Inferior parietal cortex (tissue), 1 donor: ENCODE data around the gene CRELD2.

Experiments used
- DNase-seq: peaks from one replicate; pipeline ENCODE4 v3.0.0-alpha.2; 2016; ENCODE audit errors: extremely low spot score

Gene CRELD2

GRCh38 chr22:49887064-49887451 lies 31.4 kb upstream of the CRELD2 start:
- no peak for DNase-seq

- no peak for DNase-seq
Measured at GRCh38 chr22:49887702-49888101, 30.7 kb upstream of the CRELD2 start.

DNA sequence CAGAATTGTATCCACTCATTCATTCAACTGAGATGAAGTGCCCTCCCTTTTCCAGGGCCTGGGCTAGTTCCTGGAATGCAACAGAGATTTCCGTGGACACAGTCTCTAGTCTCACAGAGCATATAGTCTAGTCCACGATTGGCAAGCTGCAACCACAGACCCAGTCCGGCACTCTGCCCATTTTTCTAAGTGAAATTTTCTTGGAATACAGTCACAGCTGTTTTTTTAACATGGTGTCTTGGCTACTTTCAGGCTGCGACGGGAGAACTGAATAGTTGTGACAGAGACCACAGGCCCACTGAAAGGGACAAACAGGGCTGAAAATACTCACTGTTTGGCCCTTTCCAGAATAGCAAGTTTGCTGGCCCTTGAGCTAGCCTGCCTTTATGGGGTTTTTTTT lies 29.4 kb upstream of the CRELD2 start:
- no peak for DNase-seq

DNA sequence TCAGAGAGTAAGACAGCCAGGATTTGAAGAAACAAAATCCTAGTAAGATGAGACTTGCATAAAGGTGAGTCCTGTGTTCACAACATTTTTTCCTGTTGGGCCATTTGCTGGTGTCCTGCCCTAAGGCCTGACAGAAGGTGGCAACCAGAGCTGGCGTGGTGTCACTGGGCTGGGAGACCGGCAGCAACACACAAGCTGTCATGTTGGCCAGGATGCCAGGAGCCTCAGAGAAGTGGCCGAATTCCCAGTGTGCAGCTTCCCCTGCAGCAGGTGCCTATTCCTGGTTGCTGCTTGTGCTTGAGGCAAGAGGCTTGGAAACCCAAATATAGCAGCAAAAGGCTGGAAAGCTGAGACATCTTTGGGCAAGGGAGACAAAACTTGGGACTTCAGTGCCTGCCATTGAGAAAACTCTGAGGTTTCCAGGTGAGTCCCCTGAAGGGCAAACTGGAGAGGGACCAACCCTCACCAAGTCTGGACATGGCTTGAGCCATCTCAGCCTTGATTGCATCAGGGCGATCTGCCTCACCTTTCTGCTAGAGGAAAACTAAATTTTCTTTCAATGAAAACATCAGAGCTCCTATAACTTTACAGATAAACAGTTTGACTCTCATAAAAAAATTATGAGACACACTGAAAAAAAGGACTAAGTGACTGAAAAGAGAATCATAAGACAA lies 26.1 kb upstream of the CRELD2 start:
- no peak for DNase-seq

DNA sequence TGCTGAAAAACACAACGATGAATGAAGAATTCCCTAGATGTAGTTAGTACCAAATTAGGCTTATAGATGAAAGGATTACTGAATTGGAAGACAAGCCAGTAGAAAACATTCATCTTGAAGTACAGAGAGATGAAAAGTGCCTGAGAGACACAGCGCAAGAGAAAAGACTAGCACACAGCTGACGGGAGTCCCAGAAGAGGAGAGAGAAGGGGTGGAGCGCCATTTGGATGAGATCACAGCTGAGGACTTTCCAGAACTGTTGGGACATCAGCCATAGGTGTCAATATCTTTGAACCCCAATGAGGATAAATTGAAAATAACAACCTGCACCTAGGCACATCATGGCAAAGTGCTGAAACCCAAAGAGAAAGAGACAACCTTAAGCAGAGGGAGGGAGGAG lies 25.4 kb upstream of the CRELD2 start:
- no peak for DNase-seq

GRCh38 chr22:49894322-49895054 lies 23.9 kb upstream of the CRELD2 start:
- no peak for DNase-seq

DNA sequence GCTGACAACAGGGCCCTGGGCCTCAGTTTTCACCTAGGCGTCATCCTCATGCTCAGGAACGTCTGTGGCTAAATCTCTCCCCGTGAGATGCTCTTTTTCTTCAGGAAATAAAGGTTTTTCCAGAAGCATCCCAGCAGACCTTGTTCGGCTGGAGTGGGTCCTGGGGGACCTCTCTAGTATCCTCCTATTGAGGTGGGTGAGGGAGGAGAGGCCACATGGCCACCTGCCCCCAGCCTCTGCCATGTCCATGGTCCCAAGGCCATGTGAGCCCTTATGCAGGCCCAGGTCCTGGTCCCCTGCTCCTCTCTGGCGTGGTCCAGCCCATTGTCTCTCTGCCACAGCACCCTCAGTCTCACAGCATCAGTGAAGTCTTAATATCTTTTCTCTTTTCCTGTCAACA lies 22.2 kb upstream of the CRELD2 start:
- no peak for DNase-seq

GRCh38 chr22:49897015-49897684 lies 21.3 kb upstream of the CRELD2 start:
- no peak for DNase-seq

GRCh38 chr22:49899530-49899929 lies 18.9 kb upstream of the CRELD2 start:
- DNase-seq: no peak

DNA sequence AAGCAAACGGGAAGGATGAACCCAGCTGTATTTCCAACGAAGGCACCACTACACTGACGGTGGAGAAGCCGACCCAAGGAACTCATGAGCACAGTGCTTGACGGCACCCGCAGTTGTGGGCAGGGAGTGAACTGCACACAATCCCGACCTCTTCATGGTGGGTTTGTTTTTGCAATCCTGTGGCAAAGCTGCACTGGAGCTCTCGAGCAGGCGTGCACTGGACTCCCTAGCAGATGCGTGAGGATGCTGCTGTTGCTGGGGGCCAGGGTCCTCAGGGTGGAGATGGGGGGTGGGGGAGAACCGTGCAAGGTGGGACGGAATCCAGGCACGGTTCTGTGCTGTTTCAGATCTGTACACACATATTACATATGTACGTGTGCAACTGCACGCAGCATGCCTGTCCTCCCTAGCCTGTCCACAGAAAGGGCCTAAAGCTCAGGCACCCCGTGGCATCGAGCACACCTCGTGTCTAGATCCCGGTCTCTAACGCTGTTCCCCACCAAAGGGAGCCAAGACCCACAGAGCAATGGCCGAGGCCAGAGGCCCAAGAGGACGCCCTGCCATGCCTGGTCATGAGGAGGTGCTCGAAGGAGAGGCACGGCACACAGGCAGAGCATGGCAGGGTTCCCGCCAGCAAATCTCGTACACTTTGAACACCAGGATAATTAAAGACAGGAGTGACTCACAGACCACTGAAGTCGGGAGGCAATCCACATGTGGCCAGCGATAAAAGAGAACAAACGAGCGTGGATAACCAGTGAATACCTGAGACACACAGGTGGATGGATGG lies 17.8 kb upstream of the CRELD2 start:
- DNase-seq: no peak

DNA sequence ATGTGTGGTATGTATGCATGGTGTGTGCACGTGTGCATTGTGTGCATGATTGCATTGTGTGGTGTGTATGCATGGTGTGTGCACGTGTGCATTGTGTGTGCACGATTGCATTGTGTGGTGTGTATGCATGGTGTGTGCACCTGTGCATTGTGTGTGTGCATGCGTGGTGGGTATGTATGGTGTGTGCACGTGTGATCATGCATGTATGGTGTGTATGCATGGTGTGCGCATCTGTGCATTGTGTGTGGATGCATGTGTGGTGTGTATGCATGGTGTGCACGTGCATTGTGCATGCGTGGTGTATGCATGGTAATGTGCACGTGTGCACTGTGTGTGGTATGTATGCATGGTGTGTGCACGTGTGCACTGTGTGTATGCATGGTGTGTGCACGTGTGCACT lies 17.0 kb upstream of the CRELD2 start:
- DNase-seq: no peak

GRCh38 chr22:49903322-49904039 lies 15.0 kb upstream of the CRELD2 start:
- no peak for DNase-seq

DNA sequence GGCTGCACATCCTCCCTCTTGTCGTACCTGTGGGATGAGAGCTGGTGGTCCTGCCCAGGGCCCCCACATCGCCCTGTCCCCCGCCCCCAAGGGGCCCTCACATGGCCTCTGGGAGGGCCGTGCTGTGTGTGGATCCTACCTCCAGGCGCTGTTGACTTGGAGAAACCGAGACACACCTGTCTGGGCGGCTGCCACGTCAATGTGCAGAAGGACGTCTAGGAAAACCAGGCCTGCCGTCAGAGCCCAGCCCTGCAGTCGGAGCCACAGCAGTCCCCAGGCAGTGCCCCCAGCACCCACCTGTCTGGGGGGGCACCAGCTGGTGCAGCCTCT lies 14.4 kb upstream of the CRELD2 start:
- no peak for DNase-seq

DNA sequence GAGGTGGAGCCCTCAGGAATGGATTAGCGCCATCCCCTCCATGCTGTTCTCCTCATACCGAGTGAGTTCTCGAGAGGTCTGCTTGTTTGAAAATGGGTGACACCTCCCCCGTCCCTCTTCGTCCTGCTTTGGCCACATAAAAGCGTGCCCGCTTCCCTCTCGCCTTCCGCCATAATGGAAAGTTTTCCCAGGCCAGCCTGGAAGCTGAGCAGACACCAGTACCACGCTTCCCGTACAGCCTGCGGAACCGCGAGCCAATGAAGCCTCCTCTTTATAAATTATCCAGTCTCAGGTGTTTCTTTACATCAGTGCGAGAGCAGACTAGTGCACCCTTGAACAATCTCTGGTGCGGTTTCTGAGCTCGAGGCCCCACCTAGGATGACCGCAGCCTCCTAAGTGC lies 13.0 kb upstream of the CRELD2 start:
- DNase-seq: no peak

GRCh38 chr22:49906071-49906798 lies 12.2 kb upstream of the CRELD2 start:
- no peak for DNase-seq

DNA sequence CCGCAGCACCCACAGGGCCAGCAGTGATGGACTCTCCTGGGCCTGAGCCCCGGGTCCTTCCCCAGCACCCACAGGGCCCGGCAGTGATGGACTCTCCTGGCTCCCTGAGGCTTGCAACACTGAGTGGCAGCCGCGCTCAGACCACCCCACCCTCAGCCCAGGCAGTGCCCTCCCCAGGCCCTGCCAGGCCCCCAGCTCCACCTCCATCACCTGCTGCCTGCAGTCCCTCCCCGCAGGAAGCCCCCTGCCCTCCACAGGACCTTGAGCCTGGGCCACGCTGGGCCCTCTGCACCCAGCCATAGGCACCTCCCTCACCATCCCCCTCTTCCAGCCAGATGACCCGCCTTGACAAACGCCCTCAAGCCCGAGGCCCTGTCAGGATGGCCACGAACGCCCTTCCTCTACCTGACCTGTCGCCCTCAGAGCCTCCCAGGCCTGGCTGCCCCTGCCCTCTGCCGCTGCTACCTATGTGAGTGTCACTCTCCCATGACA lies 11.6 kb upstream of the CRELD2 start:
- DNase-seq: no peak

GRCh38 chr22:49907807-49908206 lies 10.6 kb upstream of the CRELD2 start:
- no peak for DNase-seq

- no peak for DNase-seq
Measured at GRCh38 chr22:49909476-49910205, 8.8 kb upstream of the CRELD2 start.

DNA sequence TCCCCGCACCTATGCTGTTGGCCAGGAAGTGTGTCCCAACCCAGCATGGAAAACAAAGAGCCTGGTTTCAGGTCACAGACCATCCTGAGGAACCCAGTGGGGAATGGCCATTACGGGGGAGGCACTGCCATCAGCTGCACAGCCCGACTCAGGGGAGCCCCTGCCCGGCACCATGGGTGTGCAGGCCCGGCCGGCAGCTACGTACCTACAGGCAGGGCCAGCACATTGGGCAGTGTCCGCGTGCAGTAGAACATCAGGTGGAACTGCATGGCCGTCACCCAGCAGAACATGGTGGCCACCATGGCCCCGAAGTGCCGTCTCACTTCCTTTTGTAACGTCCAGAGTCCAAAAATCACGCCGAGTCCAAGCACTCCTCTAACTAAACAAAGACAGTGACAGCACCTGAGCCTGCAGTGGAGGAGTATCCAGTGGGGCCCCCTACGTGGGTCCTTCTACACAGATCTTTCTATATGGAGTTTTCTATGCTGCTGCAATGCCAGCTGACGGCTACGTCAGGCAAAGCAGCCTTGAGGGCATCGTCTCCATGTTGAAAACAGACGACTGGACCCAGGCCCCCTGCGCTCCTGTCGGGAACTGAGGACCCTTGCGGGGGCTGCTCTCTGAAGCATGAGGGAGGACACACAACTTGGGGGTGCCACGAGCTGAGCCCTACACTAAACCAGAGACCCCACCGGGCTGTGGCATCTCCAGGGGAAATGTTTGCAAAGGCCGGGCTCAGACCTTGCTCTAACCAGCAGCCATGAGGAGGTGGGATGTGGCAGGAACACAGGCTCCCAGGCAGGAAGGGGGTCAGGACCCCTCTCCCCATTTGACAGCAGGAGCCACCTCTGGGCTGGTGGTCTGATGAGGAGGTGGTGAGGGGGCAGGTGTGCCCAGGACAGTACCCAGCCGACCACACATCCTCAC lies 7.9 kb upstream of the CRELD2 start:
- no peak for DNase-seq
